ENCODE data around the gene PLA2G6.

DNA sequence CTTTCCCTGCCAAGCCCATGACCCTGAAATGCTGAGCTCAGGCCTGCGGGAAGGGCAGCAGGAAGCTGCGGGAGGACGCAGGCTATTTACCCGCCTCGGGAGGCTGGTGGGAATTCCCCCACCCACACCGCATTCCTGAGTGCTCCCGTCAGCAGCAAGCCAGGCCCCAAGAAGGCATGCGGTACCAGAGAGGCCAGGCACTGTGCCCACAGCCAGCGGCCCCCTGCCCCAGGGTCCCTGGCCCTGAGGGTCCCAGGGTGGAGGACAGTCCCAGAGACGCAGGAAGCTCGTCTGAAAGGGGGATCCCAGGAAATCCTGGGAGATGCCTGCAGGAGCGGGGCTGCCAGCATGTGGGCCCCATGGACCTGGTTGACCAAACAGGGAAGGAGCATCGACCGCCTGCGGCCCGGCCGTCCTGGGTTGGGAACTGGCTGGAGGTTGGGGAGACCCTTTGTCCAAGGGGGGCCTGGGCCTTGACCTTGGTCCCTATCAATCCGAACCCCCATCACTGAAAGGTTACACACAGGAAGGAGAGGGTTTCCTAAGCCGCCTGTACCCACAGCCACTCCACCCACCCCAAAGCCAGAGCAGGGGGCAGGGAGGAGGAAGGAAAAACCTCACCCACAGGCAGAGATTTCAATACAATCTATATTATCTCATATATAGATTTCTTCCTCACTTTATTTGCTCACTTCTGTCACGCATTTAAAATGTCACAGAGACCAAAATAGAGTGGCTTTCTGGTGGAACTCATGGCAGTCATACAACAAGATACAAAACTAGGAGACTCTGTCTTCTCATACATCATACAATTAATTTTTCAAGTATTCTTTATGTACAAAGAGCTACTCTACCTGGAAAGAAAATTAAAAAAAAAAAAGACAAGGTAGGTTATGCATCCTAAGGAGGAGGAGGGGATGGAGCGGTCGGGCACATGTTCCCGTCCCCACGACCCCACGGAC is 37.3 kb upstream of the PLA2G6 start:
- TF ChIP-seq POLR2AphosphoS5 (IDR thresholded peaks at IDR 0.05) (peak; percentile 76 to 94 (median 84)), POLR2A (IDR thresholded peaks at IDR 0.05) (no peak), EP300 (IDR thresholded peaks at IDR 0.05) (peak; percentile 55)
- TF ChIP-seq, protein P1, sequence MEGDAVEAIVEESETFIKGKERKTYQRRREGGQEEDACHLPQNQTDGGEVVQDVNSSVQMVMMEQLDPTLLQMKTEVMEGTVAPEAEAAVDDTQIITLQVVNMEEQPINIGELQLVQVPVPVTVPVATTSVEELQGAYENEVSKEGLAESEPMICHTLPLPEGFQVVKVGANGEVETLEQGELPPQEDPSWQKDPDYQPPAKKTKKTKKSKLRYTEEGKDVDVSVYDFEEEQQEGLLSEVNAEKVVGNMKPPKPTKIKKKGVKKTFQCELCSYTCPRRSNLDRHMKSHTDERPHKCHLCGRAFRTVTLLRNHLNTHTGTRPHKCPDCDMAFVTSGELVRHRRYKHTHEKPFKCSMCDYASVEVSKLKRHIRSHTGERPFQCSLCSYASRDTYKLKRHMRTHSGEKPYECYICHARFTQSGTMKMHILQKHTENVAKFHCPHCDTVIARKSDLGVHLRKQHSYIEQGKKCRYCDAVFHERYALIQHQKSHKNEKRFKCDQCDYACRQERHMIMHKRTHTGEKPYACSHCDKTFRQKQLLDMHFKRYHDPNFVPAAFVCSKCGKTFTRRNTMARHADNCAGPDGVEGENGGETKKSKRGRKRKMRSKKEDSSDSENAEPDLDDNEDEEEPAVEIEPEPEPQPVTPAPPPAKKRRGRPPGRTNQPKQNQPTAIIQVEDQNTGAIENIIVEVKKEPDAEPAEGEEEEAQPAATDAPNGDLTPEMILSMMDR (IDR thresholded peaks at IDR 0.05), result no peak

Data from stomach (tissue), 4 donors.